Trophoblast cell (in vitro differentiated cells and primary cell): ENCODE data around the gene TMEM242.

Source experiments
- DNase-seq, 2 donors: peaks; one replicate each; pipeline ENCODE4 v3.0.0-alpha.2; 2016
- H2AFZ ChIP-seq: 2 replicates; pipeline ENCODE4 v1.6.1; 2013; ENCODE audit warnings: low read length, moderate library complexity, mild to moderate bottlenecking; ENCODE audit not compliant: insufficient read depth, poor library complexity
- H2AK5ac ChIP-seq: 2 replicates; pipeline ENCODE4 v1.6.1; 2013; ENCODE audit warnings: mild to moderate bottlenecking, low read length
- H2BK120ac ChIP-seq: 2 replicates; pipeline ENCODE4 v1.6.1; 2013; ENCODE audit warnings: low read length, mild to moderate bottlenecking, moderate library complexity; ENCODE audit not compliant: insufficient read depth, poor library complexity
- H2BK12ac ChIP-seq: 2 replicates; pipeline ENCODE4 v1.6.1; 2013; ENCODE audit warnings: mild to moderate bottlenecking, low read length, moderate library complexity
- H2BK5ac ChIP-seq: 2 replicates; pipeline ENCODE4 v1.6.1; 2013; ENCODE audit warnings: low read length, low read depth, moderate library complexity, mild to moderate bottlenecking; ENCODE audit not compliant: poor library complexity
- H3K14ac ChIP-seq: 2 replicates; pipeline ENCODE4 v1.6.1; 2013; ENCODE audit warnings: mild to moderate bottlenecking, low read length
- H3K18ac ChIP-seq: 2 replicates; pipeline ENCODE4 v1.6.1; 2013; ENCODE audit warnings: mild to moderate bottlenecking, low read length
- H3K23ac ChIP-seq: 2 replicates; pipeline ENCODE4 v1.6.1; 2013; ENCODE audit warnings: low read length
- H3K27ac ChIP-seq: 2 replicates; pipeline ENCODE4 v1.5.1; 2013; ENCODE audit warnings: low read depth, mild to moderate bottlenecking, inconsistent platforms, low read length, moderate library complexity
- H3K27me3 ChIP-seq: 2 replicates; pipeline ENCODE4 v1.6.1; 2013; ENCODE audit warnings: inconsistent platforms, mild to moderate bottlenecking, low read length, moderate library complexity; ENCODE audit not compliant: insufficient read depth
- H3K36me3 ChIP-seq, 2 experiments: 1 replicate in 1 of 2; 2 replicates in 1 of 2; pipeline ENCODE4 v1.6.1; 2013; ENCODE audit warnings: low read length in 2 of 2, mild to moderate bottlenecking in 2 of 2, moderate library complexity in 1 of 2; ENCODE audit not compliant: insufficient read depth in 2 of 2, control insufficient read depth in 1 of 2
- H3K4ac ChIP-seq: 2 replicates; pipeline ENCODE4 v1.6.1; 2013; ENCODE audit warnings: low read depth, mild to moderate bottlenecking, low read length, moderate library complexity
- H3K4me1 ChIP-seq, 2 experiments: 1 replicate in 1 of 2; 2 replicates in 1 of 2; pipeline ENCODE4 v1.6.1; 2013; ENCODE audit warnings: low read length in 2 of 2, mild to moderate bottlenecking in 2 of 2, moderate library complexity in 1 of 2; ENCODE audit not compliant: insufficient read depth in 2 of 2, control insufficient read depth in 1 of 2
- H3K4me2 ChIP-seq: 2 replicates; pipeline ENCODE4 v1.6.1; 2013; ENCODE audit warnings: inconsistent platforms, mild to moderate bottlenecking, low read length, moderate library complexity
- H3K4me3 ChIP-seq: 2 replicates; pipeline ENCODE4 v1.5.1; 2013; ENCODE audit warnings: mild to moderate bottlenecking, low read depth, low read length, inconsistent platforms
- H3K79me1 ChIP-seq: one replicate; pipeline ENCODE4 v1.6.1; 2013; ENCODE audit warnings: low read length
- H3K79me2 ChIP-seq: 2 replicates; pipeline ENCODE4 v1.6.1; 2013; ENCODE audit warnings: low read length, mild to moderate bottlenecking; ENCODE audit not compliant: control insufficient read depth, insufficient read depth, poor library complexity
- H3K9ac ChIP-seq: 2 replicates; pipeline ENCODE4 v1.6.1; 2013; ENCODE audit warnings: mild to moderate bottlenecking, low read length
- H3K9me3 ChIP-seq: 2 replicates; pipeline ENCODE4 v1.6.1; 2013; ENCODE audit warnings: low read depth, mild to moderate bottlenecking, control low read depth, inconsistent platforms, low read length; ENCODE audit not compliant: insufficient read depth
- H4K12ac ChIP-seq: 2 replicates; pipeline ENCODE4 v1.6.1; 2013; ENCODE audit warnings: low read depth, mild to moderate bottlenecking, low read length, moderate library complexity
- H4K8ac ChIP-seq: 2 replicates; pipeline ENCODE4 v1.6.1; 2013; ENCODE audit warnings: low read depth, mild to moderate bottlenecking, low read length, moderate library complexity
- H4K91ac ChIP-seq: one replicate; pipeline ENCODE4 v1.6.1; 2013; ENCODE audit warnings: low read depth, mild to moderate bottlenecking, low read length, moderate library complexity
- WGBS: extraction: QIAGEN DNeasy Blood & Tissue Kit; methylation state at CpG from one replicate; pipeline ENCODE4 v1.1.7; 2013; ENCODE audit warnings: missing lambda C conversion rate; ENCODE audit not compliant: insufficient read length, insufficient coverage; ENCODE audit errors: extremely low coverage; 5-methylcytosine and 5-hydroxymethylcytosine counted together

The TMEM242 gene

DNA sequence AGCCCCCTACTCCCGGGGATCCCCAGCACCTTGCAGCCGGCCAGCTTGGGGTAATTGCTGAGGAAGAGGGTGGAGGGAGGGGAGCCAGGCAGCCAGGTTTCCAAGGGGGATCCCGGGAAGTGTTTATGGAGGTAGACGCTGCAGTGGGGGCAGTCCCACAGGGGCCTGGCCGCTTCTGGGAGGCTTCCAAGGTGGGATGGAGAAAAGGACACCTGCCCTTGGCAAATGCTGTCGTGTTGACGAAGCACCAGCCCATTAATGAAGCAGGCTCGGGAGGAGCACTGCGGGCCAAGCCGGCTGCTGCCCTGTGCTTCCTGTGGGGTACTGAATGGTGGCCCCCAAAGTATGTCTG, 82.4 kb downstream of the TMEM242 start:
- no CpG with 5 or more reads among the region's 10 CpGs for WGBS
- Histone ChIP-seq H2BK12ac (no peak overlapping the region), H3K79me2 (no peaks in the 10 kb centered on the region), H3K9ac (no peak overlapping the region), H2AK5ac (no peak overlapping the region), H2AFZ (no peak overlapping the region), H3K79me1 (no peaks in the 10 kb centered on the region), H3K4me2 (no peak overlapping the region), H3K4me1 (peaks cover under 1 to 7% of the 10 kb centered on the region in 2 experiments), H3K36me3 (no peaks in the 10 kb centered on the region), H2BK5ac (no peak overlapping the region), H4K12ac (no peak overlapping the region), H3K9me3 (peaks cover 9% of the 10 kb centered on the region), H3K4ac (no peak overlapping the region), H4K8ac (no peak overlapping the region), H3K27ac (no peak overlapping the region), H3K4me3 (no peak overlapping the region), H3K23ac (no peak overlapping the region), H3K14ac (no peak overlapping the region), H3K27me3 (peaks cover 14% of the 10 kb centered on the region), H4K91ac (no peak overlapping the region), H3K18ac (no peak overlapping the region), H2BK120ac (no peak overlapping the region)
- DNase-seq: no peak

DNA sequence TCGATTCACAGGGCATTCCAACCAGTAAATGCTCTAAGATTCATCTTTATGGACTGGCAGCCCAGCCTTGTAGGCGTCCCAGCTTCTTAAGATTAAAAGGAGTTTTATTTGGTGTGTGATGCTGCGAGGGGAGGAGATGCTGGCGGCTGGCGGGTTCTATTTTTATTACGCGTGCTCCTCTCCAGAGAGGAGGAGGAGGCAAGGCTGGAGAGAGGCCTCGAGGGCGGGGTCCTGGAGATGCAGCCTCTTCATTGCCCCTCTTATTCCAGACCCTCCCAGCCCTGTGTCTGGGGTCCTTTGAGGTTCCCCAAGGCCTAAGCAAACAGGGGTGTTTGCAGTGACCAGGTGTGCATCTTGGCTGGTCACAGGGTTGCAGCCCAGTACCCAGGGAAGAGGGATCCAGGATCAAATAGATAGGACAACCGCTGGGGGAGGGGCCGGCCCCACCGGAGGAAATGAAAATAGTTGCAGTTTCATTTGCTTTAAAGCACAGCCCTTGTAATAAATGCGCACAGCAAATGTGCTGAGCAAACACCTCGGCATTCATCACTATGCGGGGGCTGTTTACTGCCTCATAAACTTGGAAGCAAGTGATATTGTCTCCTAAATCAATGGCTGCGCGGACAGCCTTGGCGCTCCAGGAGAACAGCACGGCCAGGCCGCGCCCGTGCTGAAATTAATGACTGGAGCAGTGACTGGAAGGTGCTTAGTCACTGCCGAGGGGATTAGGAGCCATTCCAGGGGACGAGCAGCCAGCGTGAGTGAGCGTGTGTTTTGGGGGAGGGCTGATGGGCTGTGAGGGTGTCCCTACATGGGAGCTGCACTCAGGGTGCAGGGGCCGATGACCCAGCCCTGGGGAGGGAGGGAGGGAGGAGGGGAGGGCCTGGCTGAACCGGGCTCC, 83.0 kb downstream of the TMEM242 start:
- Histone ChIP-seq H3K4me3 (no peak overlapping the region), H4K12ac (no peak overlapping the region), H3K14ac (no peak overlapping the region), H3K9ac (no peak overlapping the region), H3K36me3 (no peaks in the 10 kb centered on the region), H3K23ac (no peak overlapping the region), H3K79me2 (no peaks in the 10 kb centered on the region), H4K91ac (no peak overlapping the region), H3K27me3 (peaks cover 21% of the 10 kb centered on the region), H4K8ac (no peak overlapping the region), H2AK5ac (no peak overlapping the region), H3K18ac (no peak overlapping the region), H2BK120ac (no peak overlapping the region), H3K27ac (no peak overlapping the region), H2AFZ (no peak overlapping the region), H3K79me1 (no peaks in the 10 kb centered on the region), H3K4me2 (no peak overlapping the region), H3K9me3 (peaks cover 9% of the 10 kb centered on the region), H2BK5ac (no peak overlapping the region), H3K4me1 (peaks cover 4 to 12% of the 10 kb centered on the region in 2 experiments), H2BK12ac (no peak overlapping the region), H3K4ac (no peak overlapping the region)
- DNase-seq: no peak
- no CpG with 5 or more reads among the region's 28 CpGs for WGBS

DNA sequence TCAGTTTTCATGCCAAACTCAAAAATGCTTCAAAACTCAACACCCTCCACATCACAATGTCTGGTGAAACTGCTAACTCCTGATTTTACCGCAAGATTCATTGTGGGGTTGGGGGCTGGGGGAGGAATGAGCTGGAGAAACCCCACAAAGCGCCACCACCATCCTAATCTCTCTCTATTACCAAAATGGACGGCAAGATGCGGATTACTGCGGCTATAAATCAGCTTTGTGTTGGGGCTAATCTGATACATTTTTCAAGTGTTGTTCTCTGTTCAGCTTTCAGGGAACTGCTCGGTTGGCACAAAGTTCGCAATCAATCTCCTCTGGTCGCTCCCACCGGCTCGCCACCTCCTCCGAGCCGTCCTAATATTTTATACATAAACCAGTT, 83.7 kb downstream of the TMEM242 start:
- H3K27me3 ChIP-seq: peaks cover 27% of the 10 kb centered on the region
- H2AK5ac ChIP-seq: no peak overlapping the region
- H3K79me2 ChIP-seq: no peaks in the 10 kb centered on the region
- no peaks in the 10 kb centered on the region for H3K79me1 ChIP-seq
- H2AFZ ChIP-seq: no peak overlapping the region
- H2BK120ac ChIP-seq: no peak overlapping the region
- H3K23ac ChIP-seq: no peak overlapping the region
- no peaks in the 10 kb centered on the region for H3K36me3 ChIP-seq
- no peak overlapping the region for H2BK12ac ChIP-seq
- H3K9me3 ChIP-seq: peaks cover 9% of the 10 kb centered on the region
- no peak overlapping the region for H4K8ac ChIP-seq
- no peak for DNase-seq
- H3K4me2 ChIP-seq: no peak overlapping the region
- no CpG with 5 or more reads among the region's 12 CpGs for WGBS
- H3K4ac ChIP-seq: no peak overlapping the region
- no peak overlapping the region for H3K9ac ChIP-seq
- no peak overlapping the region for H4K91ac ChIP-seq
- no peak overlapping the region for H3K27ac ChIP-seq
- no peak overlapping the region for H3K14ac ChIP-seq
- no peak overlapping the region for H3K18ac ChIP-seq
- no peak overlapping the region for H4K12ac ChIP-seq
- peaks cover 4 to 12% of the 10 kb centered on the region in 2 experiments for H3K4me1 ChIP-seq
- no peak overlapping the region for H3K4me3 ChIP-seq
- H2BK5ac ChIP-seq: no peak overlapping the region
